Measurements from ENCODE around the gene HSD3B7.

HSD3B7 gene

GRCh38 chr16:30992931-30993816, 8.2 kb downstream of the HSD3B7 start:
- peak in 2 of 3 donors; percentile 48 to 56 for DNase-seq
- ChIA-PET POLR2A (no interaction called here), CTCF (interaction anchor here (0.7 to 1.2 kb wide), 6 partner anchors 8 to 35 kb away, joined by 3 to 4 read pairs (median 3); partner anchors contain the start of gene HSD3B7)
- Histone ChIP-seq H3K27ac (ENCODE audit: insufficient read depth in 1 of 2, low read depth in 1 of 2, low read length in 2 of 2, poor library complexity in 1 of 2, severe bottlenecking in 2 of 2) (peak overlapping the region in 1 of 2 experiments; percentile 47), H3K27me3 (replicated peaks in 2 of 5; ENCODE audit: control insufficient read depth in 4 of 5, insufficient read depth in 5 of 5, low read length in 4 of 5) (peaks cover 0 to 6% (median 0%) of the 10 kb centered on the region in 5 experiments), H3K4me1 (ENCODE audit: control extremely low read depth in 1 of 4, control insufficient read depth in 4 of 4, insufficient read depth in 4 of 4, low read length in 3 of 4) (peaks cover 0 to 33% (median 25%) of the 10 kb centered on the region in 4 experiments), H3K9me3 (ENCODE audit: control extremely low read depth in 1 of 5, control insufficient read depth in 4 of 5, insufficient read depth in 2 of 5, low read depth in 1 of 5, low read length in 4 of 5) (no peaks in the 10 kb centered on the region), H3K4me3 (ENCODE audit: control insufficient read depth in 1 of 7, extremely low read depth in 1 of 7, insufficient read depth in 4 of 7, low read depth in 2 of 7, low read length in 6 of 7) (no peak overlapping the region), H3K36me3 (ENCODE audit: control insufficient read depth in 4 of 4, insufficient read depth in 4 of 4, low read length in 3 of 4) (no peaks in the 10 kb centered on the region)
- WGBS (ENCODE audit: insufficient coverage) = 64% methylated on average over 25 of the region's 29 CpGs

- WGBS (ENCODE audit: insufficient coverage) = 96% methylated on average over 9 of the region's 11 CpGs
These were observed 10.9 kb downstream of the HSD3B7 start for GRCh38 chr16:30995927-30996323.

GRCh38 chr16:30996324-30996984, 11.4 kb downstream of the HSD3B7 start:
- POLR2A ChIA-PET = interaction anchor here (0.6 kb wide), 1 partner anchor 38 kb away, joined by 3 read pairs; no protein-coding TSS in a partner anchor
- H3K27ac ChIP-seq (ENCODE audit: insufficient read depth in 1 of 2, low read depth in 1 of 2, low read length in 2 of 2, poor library complexity in 1 of 2, severe bottlenecking in 2 of 2) = peak overlapping the region in 1 of 2 experiments; percentile 61
- WGBS (ENCODE audit: insufficient coverage) = 59% methylated on average over 17 of the region's 23 CpGs

More at GRCh38 chr16:30995927-30996323, 10.9 kb downstream of the HSD3B7 start:
- no peak for DNase-seq
- peaks cover 0 to 15% (median 0%) of the 10 kb centered on the region in 5 experiments for H3K27me3 ChIP-seq (replicated peaks in 2 of 5; ENCODE audit: control insufficient read depth in 4 of 5, insufficient read depth in 5 of 5, low read length in 4 of 5)
- CTCF ChIA-PET = interaction anchor here (1.3 kb wide), 1 partner anchor 11 kb away, joined by 5 read pairs; the partner anchor contains the start of gene HSD3B7
- POLR2A ChIA-PET = no interaction called here
- H3K4me1 ChIP-seq (ENCODE audit: control extremely low read depth in 1 of 4, control insufficient read depth in 4 of 4, insufficient read depth in 4 of 4, low read length in 3 of 4) = peaks cover 0 to 33% (median 25%) of the 10 kb centered on the region in 4 experiments
- no peaks in the 10 kb centered on the region for H3K36me3 ChIP-seq (ENCODE audit: control insufficient read depth in 4 of 4, insufficient read depth in 4 of 4, low read length in 3 of 4)
- no peaks in the 10 kb centered on the region for H3K9me3 ChIP-seq (ENCODE audit: control extremely low read depth in 1 of 5, control insufficient read depth in 4 of 5, insufficient read depth in 2 of 5, low read depth in 1 of 5, low read length in 4 of 5)
- H3K27ac ChIP-seq (ENCODE audit: insufficient read depth in 1 of 2, low read depth in 1 of 2, low read length in 2 of 2, poor library complexity in 1 of 2, severe bottlenecking in 2 of 2) = no peak overlapping the region
- H3K4me3 ChIP-seq (ENCODE audit: control insufficient read depth in 1 of 7, extremely low read depth in 1 of 7, insufficient read depth in 4 of 7, low read depth in 2 of 7, low read length in 6 of 7) = no peak overlapping the region

GRCh38 chr16:30996985-30997724, 12.1 kb downstream of the HSD3B7 start:
- peak overlapping the region in 1 of 2 experiments; percentile 61 for H3K27ac ChIP-seq (ENCODE audit: insufficient read depth in 1 of 2, low read depth in 1 of 2, low read length in 2 of 2, poor library complexity in 1 of 2, severe bottlenecking in 2 of 2)
- CTCF ChIA-PET = interaction anchor here (1.0 kb wide), 1 partner anchor 12 kb away, joined by 3 read pairs; no protein-coding TSS in a partner anchor
- 1% methylated on average over 48 of the region's 60 CpGs for WGBS (ENCODE audit: insufficient coverage)
- no peaks in the 10 kb centered on the region for H3K9me3 ChIP-seq (ENCODE audit: control extremely low read depth in 1 of 5, control insufficient read depth in 4 of 5, insufficient read depth in 2 of 5, low read depth in 1 of 5, low read length in 4 of 5)
- DNase-seq = peak; percentile 74 to 80 (median 80)
- POLR2A ChIA-PET = interaction anchor here (0.6 kb wide), 1 partner anchor 38 kb away, joined by 3 read pairs; no protein-coding TSS in a partner anchor
- peak overlapping the region; percentile 37 to 86 (median 69) for H3K4me3 ChIP-seq (ENCODE audit: control insufficient read depth in 1 of 7, extremely low read depth in 1 of 7, insufficient read depth in 4 of 7, low read depth in 2 of 7, low read length in 6 of 7)
- H3K4me1 ChIP-seq (ENCODE audit: control extremely low read depth in 1 of 4, control insufficient read depth in 4 of 4, insufficient read depth in 4 of 4, low read length in 3 of 4) = peaks cover 0 to 29% (median 24%) of the 10 kb centered on the region in 4 experiments
- H3K36me3 ChIP-seq (ENCODE audit: control insufficient read depth in 4 of 4, insufficient read depth in 4 of 4, low read length in 3 of 4) = no peaks in the 10 kb centered on the region
- H3K27me3 ChIP-seq (replicated peaks in 2 of 5; ENCODE audit: control insufficient read depth in 4 of 5, insufficient read depth in 5 of 5, low read length in 4 of 5) = peaks cover 0 to 15% (median 0%) of the 10 kb centered on the region in 5 experiments

More at GRCh38 chr16:30996324-30996984, 11.4 kb downstream of the HSD3B7 start:
- no peaks in the 10 kb centered on the region for H3K9me3 ChIP-seq (ENCODE audit: control extremely low read depth in 1 of 5, control insufficient read depth in 4 of 5, insufficient read depth in 2 of 5, low read depth in 1 of 5, low read length in 4 of 5)
- H3K27me3 ChIP-seq (replicated peaks in 2 of 5; ENCODE audit: control insufficient read depth in 4 of 5, insufficient read depth in 5 of 5, low read length in 4 of 5) = peaks cover 0 to 15% (median 0%) of the 10 kb centered on the region in 5 experiments
- peak overlapping the region; percentile 37 to 86 (median 69) for H3K4me3 ChIP-seq (ENCODE audit: control insufficient read depth in 1 of 7, extremely low read depth in 1 of 7, insufficient read depth in 4 of 7, low read depth in 2 of 7, low read length in 6 of 7)
- CTCF ChIA-PET = interaction anchor here (1.0 kb wide), 1 partner anchor 11 kb away, joined by 3 read pairs; no protein-coding TSS in a partner anchor
- H3K4me1 ChIP-seq (ENCODE audit: control extremely low read depth in 1 of 4, control insufficient read depth in 4 of 4, insufficient read depth in 4 of 4, low read length in 3 of 4) = peaks cover 0 to 33% (median 25%) of the 10 kb centered on the region in 4 experiments
- no peak for DNase-seq
- H3K36me3 ChIP-seq (ENCODE audit: control insufficient read depth in 4 of 4, insufficient read depth in 4 of 4, low read length in 3 of 4) = no peaks in the 10 kb centered on the region

GRCh38 chr16:30997725-30998711, 13.0 kb downstream of the HSD3B7 start:
- ChIA-PET POLR2A (interaction anchor here (1.1 kb wide), 1 partner anchor 11 kb away, joined by 3 read pairs; no protein-coding TSS in a partner anchor), CTCF (interaction anchor here (1.0 to 7.5 kb wide), 5 partner anchors 12 to 336 kb away, joined by 3 to 40 read pairs (median 3); partner anchors contain the start of gene HSD3B7)
- no peaks in the 10 kb centered on the region for H3K36me3 ChIP-seq (ENCODE audit: control insufficient read depth in 4 of 4, insufficient read depth in 4 of 4, low read length in 3 of 4)
- no peak for DNase-seq
- 92% methylated on average over 19 of the region's 21 CpGs for WGBS (ENCODE audit: insufficient coverage)
- H3K4me3 ChIP-seq (ENCODE audit: control insufficient read depth in 1 of 7, extremely low read depth in 1 of 7, insufficient read depth in 4 of 7, low read depth in 2 of 7, low read length in 6 of 7) = peak overlapping the region; percentile 21 to 86 (median 69)
- H3K27ac ChIP-seq (ENCODE audit: insufficient read depth in 1 of 2, low read depth in 1 of 2, low read length in 2 of 2, poor library complexity in 1 of 2, severe bottlenecking in 2 of 2) = no peak overlapping the region
- H3K27me3 ChIP-seq (replicated peaks in 2 of 5; ENCODE audit: control insufficient read depth in 4 of 5, insufficient read depth in 5 of 5, low read length in 4 of 5) = peaks cover 0 to 15% (median 0%) of the 10 kb centered on the region in 5 experiments
- no peaks in the 10 kb centered on the region for H3K9me3 ChIP-seq (ENCODE audit: control extremely low read depth in 1 of 5, control insufficient read depth in 4 of 5, insufficient read depth in 2 of 5, low read depth in 1 of 5, low read length in 4 of 5)
- peaks cover 0 to 21% (median 17%) of the 10 kb centered on the region in 4 experiments for H3K4me1 ChIP-seq (ENCODE audit: control extremely low read depth in 1 of 4, control insufficient read depth in 4 of 4, insufficient read depth in 4 of 4, low read length in 3 of 4)
